Panc1 (cell line): Measurements from ENCODE around the gene B4GALT1.

Experiments
- CTCF ChIP-seq: fragments of 450-650 bp; IDR thresholded peaks from 2 replicates; pipeline ENCODE4 v1.5.1; 2017; ENCODE audit warnings: mild to moderate bottlenecking
- REST ChIP-seq, 2 experiments: IDR thresholded peaks; 2 replicates each; pipeline ENCODE4 v1.6.1; 2011 to 2012; ENCODE audit warnings: low read depth in 2 of 2, control low read depth in 1 of 2, low read length in 1 of 2, mild to moderate bottlenecking in 1 of 2, moderate library complexity in 1 of 2; ENCODE audit not compliant: insufficient read depth in 1 of 2
- TCF7L2 ChIP-seq: IDR thresholded peaks from 2 replicates; pipeline ENCODE4 v1.6.1; 2011; ENCODE audit warnings: mild to moderate bottlenecking, low read depth, low read length, inconsistent platforms

GRCh38 chr9:33124046-33124445 is 43.1 kb downstream of the B4GALT1 start:
- TF ChIP-seq TCF7L2 (no peak), CTCF (no peak), REST (IDR thresholded peaks at IDR 0.05; ENCODE audit: insufficient read depth in 1 of 2, low read depth in 2 of 2, low read length in 1 of 2) (no peak)
